HepG2 (cell line): ENCODE data around the gene ZBP1. TPM values are rescaled to one million over a fixed set of nuclear protein-coding genes. Genes with fewer than 3 reads are reported as not detected.

Experiments used
- ATAC-seq: fragments of 200-7000 bp; cut with Tn5 transposase; 3 replicates; pipeline ENCODE4 v1.9.1; 2020; ENCODE audit warnings: mild to moderate bottlenecking, moderate library complexity
- BruUV-seq: library from RNA; stranded (reverse); fragments of 400-500 nt; replicated peaks from 2 replicates; lab custom pipeline; 2021; lab: Mats Ljungman, UMichigan
- CTCF ChIA-PET: fragments of 300-600 bp; formaldehyde crosslinking; extraction: SDS; loops from one replicate; lab custom pipeline; 2021; ENCODE audit warnings: low total read pairs, inconsistent platforms, low intra/inter-chr PET ratio; lab: Yijun Ruan, JAX
- POLR2A ChIA-PET: fragments of 350-600 bp; sonication (Branson Sonifier 250); formaldehyde crosslinking; loops from one replicate; lab custom pipeline; 2020; ENCODE audit warnings: antibody characterized with exemption, inconsistent platforms; lab: Yijun Ruan, JAX
- DNase-seq: peaks from one replicate; pipeline ENCODE4 v3.0.0-alpha.2; 2015; ENCODE audit warnings: low spot score
- FAIRE-seq: peaks from 3 replicates; lab custom pipeline; 2011; peaks lifted over from hg19 to GRCh38; lab: Jason Lieb, UNC
- H2AFZ ChIP-seq: one replicate; pipeline ENCODE4 v1.6.1; 2011; ENCODE audit warnings: low read length, inconsistent platforms
- H3K27ac ChIP-seq: fragments of 300-600 bp; 3 replicates; pipeline ENCODE4 v1.8.0; 2011; ENCODE audit warnings: mixed run types, mild to moderate bottlenecking, mixed read lengths, low read length, inconsistent platforms; ENCODE audit not compliant: insufficient read depth; ENCODE audit errors: extremely low read length
- H3K27me3 ChIP-seq, 2 experiments: fragments of 200-600 bp in 1 of 2; 2 replicates in 1 of 2; 3 replicates in 1 of 2; pipeline versions ENCODE4 v1.6.0 to v1.8.0; 2011; ENCODE audit warnings: low read length in 2 of 2, mild to moderate bottlenecking in 2 of 2, moderate library complexity in 2 of 2, inconsistent platforms in 1 of 2; ENCODE audit not compliant: insufficient read depth in 2 of 2, control insufficient read depth in 1 of 2
- H3K36me3 ChIP-seq, 2 experiments: fragments of 200-600 bp in 1 of 2; replicated peaks in 1 of 2; 2 replicates in 1 of 2; 3 replicates in 1 of 2; pipeline versions ENCODE4 v1.5.1 to v1.8.0; 2011; ENCODE audit warnings: low read length in 2 of 2, inconsistent platforms in 1 of 2; ENCODE audit not compliant: insufficient read depth in 2 of 2, control insufficient read depth in 1 of 2
- H3K4me1 ChIP-seq: 2 replicates; pipeline ENCODE4 v1.5.1; 2012; ENCODE audit warnings: low read length, inconsistent platforms; ENCODE audit not compliant: insufficient read depth
- H3K4me2 ChIP-seq: 2 replicates; pipeline ENCODE4 v1.6.0; 2011; ENCODE audit warnings: low read depth, low read length, inconsistent platforms
- H3K4me3 ChIP-seq, 3 experiments: fragments of 200-600 bp in 1 of 3; sonication (generic), shearing (Covaris generic) in 1 of 3; replicated peaks in 1 of 3; 2 replicates each; pipeline ENCODE4 v1.5.1; 2011 to 2016; ENCODE audit warnings: low read length in 3 of 3, inconsistent platforms in 2 of 3, low read depth in 2 of 3, mild to moderate bottlenecking in 2 of 3, control low read depth in 1 of 3, mixed read lengths in 1 of 3; ENCODE audit not compliant: insufficient read depth in 1 of 3
- H3K79me2 ChIP-seq: one replicate; pipeline ENCODE4 v1.6.1; 2011; ENCODE audit warnings: low read length, inconsistent platforms; ENCODE audit not compliant: insufficient read depth
- H3K9ac ChIP-seq: 2 replicates; pipeline ENCODE4 v1.6.0; 2011; ENCODE audit warnings: mild to moderate bottlenecking, low read depth, low read length, inconsistent platforms; ENCODE audit not compliant: insufficient read depth
- H3K9me3 ChIP-seq: 2 replicates; pipeline ENCODE4 v1.5.1; 2012; ENCODE audit warnings: mild to moderate bottlenecking, low read length
- H4K20me1 ChIP-seq: 2 replicates; pipeline ENCODE4 v1.6.0; 2011; ENCODE audit warnings: inconsistent platforms, mild to moderate bottlenecking, low read length, moderate library complexity; ENCODE audit not compliant: insufficient read depth
- ATAD3A ChIP-seq: sonication (generic); formaldehyde crosslinking; IDR thresholded peaks from 2 replicates; pipeline ENCODE4 v1.4.0; 2020; ENCODE audit warnings: missing genetic modification reagents
- ETS1 ChIP-seq: sonication (generic); formaldehyde crosslinking; IDR thresholded peaks from 2 replicates; pipeline ENCODE4 v1.4.0; 2020; ENCODE audit warnings: missing genetic modification reagents
- IRF2 ChIP-seq: IDR thresholded peaks from 2 replicates; pipeline ENCODE4 v1.6.1; 2018; ENCODE audit warnings: missing genetic modification reagents, missing compliant biosample characterization
- POLR2A ChIP-seq, 2 experiments: IDR thresholded peaks; 2 replicates each; pipeline ENCODE4 v1.6.1; 2011; ENCODE audit warnings: low read depth in 2 of 2, low read length in 2 of 2, mild to moderate bottlenecking in 1 of 2, moderate library complexity in 1 of 2; ENCODE audit not compliant: insufficient read depth in 1 of 2
- POLR2AphosphoS2 ChIP-seq: IDR thresholded peaks from 2 replicates; pipeline ENCODE4 v1.6.1; 2011; ENCODE audit warnings: low read depth, low read length, improper control_type of control experiment
- POLR2AphosphoS5 ChIP-seq: IDR thresholded peaks from 2 replicates; pipeline ENCODE4 v1.6.1; 2012; ENCODE audit warnings: low read depth, low read length
- RXRB ChIP-seq: IDR thresholded peaks from 2 replicates; pipeline ENCODE4 v1.6.1; 2016; ENCODE audit warnings: borderline replicate concordance, missing genetic modification reagents, missing compliant biosample characterization
- SP2 ChIP-seq: sonication (generic); formaldehyde crosslinking; IDR thresholded peaks from 2 replicates; pipeline ENCODE4 v1.5.1; 2020; ENCODE audit warnings: mild to moderate bottlenecking, missing genetic modification reagents
- ZNF430 ChIP-seq: sonication (generic); formaldehyde crosslinking; IDR thresholded peaks from 2 replicates; pipeline ENCODE4 v1.9.0; 2021; ENCODE audit warnings: mild to moderate bottlenecking, missing genetic modification reagents
- ZNF607 ChIP-seq: sonication (generic); formaldehyde crosslinking; IDR thresholded peaks from 2 replicates; pipeline ENCODE4 v1.5.1; 2020; ENCODE audit warnings: missing genetic modification reagents, mild to moderate bottlenecking, borderline replicate concordance
- whole genome bisulfite sequencing: methylation state at CpG from one replicate; pipeline ENCODE4 v1.1.6; 2017; ENCODE audit warnings: low lambda C conversion rate; 5-methylcytosine and 5-hydroxymethylcytosine counted together
- in situ Hi-C: cut with HindIII; loops from 2 replicates; pipeline ENCODE4 v1.10.0; 2017; ENCODE audit warnings: low pct_unique_long_range_greater_than_20kb; ENCODE audit not compliant: extremely low pct_ligation_motif_present
- intact Hi-C: fragments of 100-400 bp; cut with micrococcal nuclease; formaldehyde crosslinking; loops from one replicate; pipeline ENCODE4 v1.10.0; 2022; ENCODE audit not compliant: unreplicated experiment
- polyA plus RNA-seq, 8 experiments: library from polyadenylated mRNA; depleted of rRNA in 3 of 8; stranded (reverse) in 7 of 8; unstranded in 1 of 8; fragments of >200 nt; fragmentation: Illumina TruSeq in 4 of 8; extraction: Trizol in 4 of 8; gene quantifications; 2 replicates each; pipeline versions ENCODE4 v1.2.1 to v1.2.3, GENCODE V29; 2011 to 2016; ENCODE audit warnings: low read depth in 4 of 8, missing spikeins in 1 of 8, mixed read lengths in 1 of 8; ENCODE audit not compliant: insufficient read depth in 1 of 8
- total RNA-seq, 5 experiments: library from RNA; depleted of rRNA; stranded (reverse); fragments of >200 nt; fragmentation: Illumina TruSeq; extraction: Trizol; gene quantifications; 2 replicates each; pipeline ENCODE4 v1.2.3, GENCODE V29; 2016; ENCODE audit warnings: low read depth in 1 of 5

The ZBP1 gene
- total and polyA plus RNA-seq, 2 of the 13 experiments (the other 11 are each of a cell fraction or from before 2014, with no cell fraction given): not detected

- TF ChIP-seq ZNF607 (CRISPR knock-in tag): 0 out of 2 replicates have a peak, but pooled peaks have one; percentile 28
- TF ChIP-seq ZNF430 (CRISPR knock-in tag): no peak
- peak; percentile 42; the same call in 1 of the 2 replicates for TF ChIP-seq SP2 (CRISPR knock-in tag)
- no peak for TF ChIP-seq ETS1 (CRISPR knock-in tag)
- no peak for TF ChIP-seq IRF2 (CRISPR knock-in tag)
- TF ChIP-seq ATAD3A (CRISPR knock-in tag): no peak
Measured at GRCh38 chr20:57564180-57564802, 55.9 kb downstream of the ZBP1 start (continued).

- no TSS peak for BruUV-seq
- ChIA-PET POLR2A (no interaction called here), CTCF (no interaction called here)
- no peak overlapping the region for H2AFZ ChIP-seq
- 0 out of 2 replicates have a peak, but pooled peaks have one; percentile 89 for TF ChIP-seq POLR2AphosphoS2
- no peak for TF ChIP-seq RXRB (CRISPR knock-in tag)
- TF ChIP-seq POLR2A (IDR thresholded peaks at IDR 0.05; ENCODE audit: insufficient read depth in 1 of 2, low read depth in 2 of 2, low read length in 2 of 2): peak in 1 of 2 experiments; percentile 40; a peak in 1 of 4 replicates
- no peak for TF ChIP-seq SP2 (CRISPR knock-in tag)
- TF ChIP-seq POLR2AphosphoS5: peak; percentile 16; the same call in 1 of the 2 replicates
- ATAC-seq (no peak), DNase-seq (no peak), FAIRE-seq (no peak)
- H4K20me1 ChIP-seq: no peaks in the 10 kb centered on the region; the same call in 1 of the 2 replicates
- H3K4me1 ChIP-seq: peaks cover 93% of the 10 kb centered on the region
- no peaks in the 10 kb centered on the region; a peak in 3 of 5 replicates for H3K27me3 ChIP-seq
- H3K9ac ChIP-seq: no peak overlapping the region
- H3K4me2 ChIP-seq: peak overlapping the region; percentile 77; the same call in 1 of the 2 replicates
- peaks cover 0 to 22% of the 10 kb centered on the region in 2 experiments; a peak in 2 of 5 replicates for H3K36me3 ChIP-seq
- no peaks in the 10 kb centered on the region for H3K9me3 ChIP-seq
- in situ Hi-C loops (no loop called here), intact Hi-C loops (no loop called here)
- WGBS: 97% methylated on average over 12 of the region's 12 CpGs
- peak overlapping the region in 1 of 3 experiments; percentile 30; a peak in 1 of 6 replicates for H3K4me3 ChIP-seq
- no peak overlapping the region for H3K27ac ChIP-seq
- H3K79me2 ChIP-seq: peaks cover 10% of the 10 kb centered on the region
Measured at GRCh38 chr20:57563522-57563921, 56.7 kb downstream of the ZBP1 start.
